ENCODE data around the gene SARDH. TPM values are rescaled to one million over a fixed set of nuclear protein-coding genes. Genes with fewer than 3 reads are reported as not detected.
A peak's percentile ranks its signal among the peaks of the same experiment; 100 is the strongest.

The SARDH gene
- total and polyA plus RNA-seq, 2 of the 13 experiments (the other 11 are each of a cell fraction or from before 2014, with no cell fraction given) = 11.6 to 34.9 TPM

DNA sequence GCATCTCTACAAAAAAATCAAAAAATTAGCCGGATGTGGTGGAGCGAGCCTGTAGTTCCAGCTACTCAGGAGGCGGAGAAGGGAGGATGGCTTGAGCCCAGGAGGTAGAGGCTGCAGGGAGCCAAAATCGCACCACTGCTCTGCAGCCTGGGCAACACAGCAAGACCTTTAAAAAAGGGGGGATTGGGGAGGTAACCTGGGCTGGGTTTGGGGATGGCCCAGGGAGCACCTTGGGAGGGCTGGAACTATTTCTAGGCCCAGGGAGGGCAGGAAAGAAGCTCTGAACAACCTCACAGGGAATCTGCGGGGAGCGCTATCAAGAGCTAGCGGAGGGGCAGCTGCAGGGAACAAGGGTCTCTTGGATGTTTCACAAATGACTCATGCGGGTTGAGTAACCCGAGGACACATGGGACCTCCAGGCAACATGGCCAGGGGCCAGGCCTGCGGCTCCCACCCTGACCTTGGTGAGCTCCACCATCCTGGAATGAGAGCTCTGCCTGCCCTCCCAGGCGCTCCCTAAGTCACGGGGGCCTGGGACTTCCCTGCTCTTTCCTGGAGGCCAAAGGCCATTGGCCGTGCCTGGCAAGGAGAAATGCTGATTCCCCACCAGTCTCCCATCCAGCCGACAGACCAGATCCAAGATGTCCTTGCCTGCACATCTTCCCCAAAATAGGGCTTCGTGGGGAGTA, 23.4 kb downstream of the SARDH start (continued):
- TF ChIP-seq ZNF430 (CRISPR knock-in tag; IDR thresholded peaks at IDR 0.05) (no peak), ZNF644 (CRISPR knock-in tag; IDR thresholded peaks at IDR 0.05; ENCODE audit: low read depth) (peak; percentile 77), ZNF564 (CRISPR knock-in tag; IDR thresholded peaks at IDR 0.05) (peak; percentile 51; the same call in 1 of the 2 replicates), JARID2 (CRISPR knock-in tag; IDR thresholded peaks at IDR 0.05; ENCODE audit: insufficient replicate concordance) (no peak), ERF (CRISPR knock-in tag; IDR thresholded peaks at IDR 0.05) (peak; percentile 88), ZNF816 (CRISPR knock-in tag; IDR thresholded peaks at IDR 0.05; ENCODE audit: borderline replicate concordance) (peak; percentile 69; the same call in 1 of the 2 replicates), MED13 (CRISPR knock-in tag; IDR thresholded peaks at IDR 0.05) (peak; percentile 70; the same call in 1 of the 2 replicates), ZNF446 (CRISPR knock-in tag; IDR thresholded peaks at IDR 0.05) (no peak), PPARG (CRISPR knock-in tag; conservative IDR thresholded peaks at IDR 0.05) (peak; percentile 78), SRSF9 (IDR thresholded peaks at IDR 0.05; ENCODE audit: borderline replicate concordance, insufficient read depth, low read depth, low read length, poor library complexity, severe bottlenecking) (no peak), ZBTB1 (CRISPR knock-in tag; IDR thresholded peaks at IDR 0.05; ENCODE audit: borderline replicate concordance) (no peak), ZNF746 (CRISPR knock-in tag; IDR thresholded peaks at IDR 0.05) (peak; percentile 83), ZNF367 (CRISPR knock-in tag; IDR thresholded peaks at IDR 0.05; ENCODE audit: borderline replicate concordance) (peak; percentile 69; the same call in 1 of the 2 replicates), GPN1 (CRISPR knock-in tag; IDR thresholded peaks at IDR 0.05; ENCODE audit: borderline replicate concordance) (no peak), HMG20A (CRISPR knock-in tag; IDR thresholded peaks at IDR 0.05; ENCODE audit: borderline replicate concordance) (peak; percentile 81; the same call in 1 of the 2 replicates), ARHGAP35 (CRISPR knock-in tag; IDR thresholded peaks at IDR 0.05; ENCODE audit: borderline replicate concordance) (no peak), AKAP8 (CRISPR knock-in tag; IDR thresholded peaks at IDR 0.05) (no peak; the same call in none of the 2 replicates), TAF1 (CRISPR knock-in tag; IDR thresholded peaks at IDR 0.05) (no peak)
- TF ChIP-seq, protein P1, sequence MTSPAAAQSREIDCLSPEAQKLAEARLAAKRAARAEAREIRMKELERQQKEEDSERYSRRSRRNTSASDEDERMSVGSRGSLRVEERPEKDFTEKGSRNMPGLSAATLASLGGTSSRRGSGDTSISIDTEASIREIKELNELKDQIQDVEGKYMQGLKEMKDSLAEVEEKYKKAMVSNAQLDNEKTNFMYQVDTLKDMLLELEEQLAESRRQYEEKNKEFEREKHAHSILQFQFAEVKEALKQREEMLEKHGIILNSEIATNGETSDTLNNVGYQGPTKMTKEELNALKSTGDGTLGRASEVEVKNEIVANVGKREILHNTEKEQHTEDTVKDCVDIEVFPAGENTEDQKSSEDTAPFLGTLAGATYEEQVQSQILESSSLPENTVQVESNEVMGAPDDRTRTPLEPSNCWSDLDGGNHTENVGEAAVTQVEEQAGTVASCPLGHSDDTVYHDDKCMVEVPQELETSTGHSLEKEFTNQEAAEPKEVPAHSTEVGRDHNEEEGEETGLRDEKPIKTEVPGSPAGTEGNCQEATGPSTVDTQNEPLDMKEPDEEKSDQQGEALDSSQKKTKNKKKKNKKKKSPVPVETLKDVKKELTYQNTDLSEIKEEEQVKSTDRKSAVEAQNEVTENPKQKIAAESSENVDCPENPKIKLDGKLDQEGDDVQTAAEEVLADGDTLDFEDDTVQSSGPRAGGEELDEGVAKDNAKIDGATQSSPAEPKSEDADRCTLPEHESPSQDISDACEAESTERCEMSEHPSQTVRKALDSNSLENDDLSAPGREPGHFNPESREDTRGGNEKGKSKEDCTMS (CRISPR knock-in tag; conservative IDR thresholded peaks at IDR 0.05) = no peak
- TF ChIP-seq, protein P2, sequence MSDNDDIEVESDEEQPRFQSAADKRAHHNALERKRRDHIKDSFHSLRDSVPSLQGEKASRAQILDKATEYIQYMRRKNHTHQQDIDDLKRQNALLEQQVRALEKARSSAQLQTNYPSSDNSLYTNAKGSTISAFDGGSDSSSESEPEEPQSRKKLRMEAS (IDR thresholded peaks at IDR 0.05) = peak; percentile 92
- TF ChIP-seq, protein P3, sequence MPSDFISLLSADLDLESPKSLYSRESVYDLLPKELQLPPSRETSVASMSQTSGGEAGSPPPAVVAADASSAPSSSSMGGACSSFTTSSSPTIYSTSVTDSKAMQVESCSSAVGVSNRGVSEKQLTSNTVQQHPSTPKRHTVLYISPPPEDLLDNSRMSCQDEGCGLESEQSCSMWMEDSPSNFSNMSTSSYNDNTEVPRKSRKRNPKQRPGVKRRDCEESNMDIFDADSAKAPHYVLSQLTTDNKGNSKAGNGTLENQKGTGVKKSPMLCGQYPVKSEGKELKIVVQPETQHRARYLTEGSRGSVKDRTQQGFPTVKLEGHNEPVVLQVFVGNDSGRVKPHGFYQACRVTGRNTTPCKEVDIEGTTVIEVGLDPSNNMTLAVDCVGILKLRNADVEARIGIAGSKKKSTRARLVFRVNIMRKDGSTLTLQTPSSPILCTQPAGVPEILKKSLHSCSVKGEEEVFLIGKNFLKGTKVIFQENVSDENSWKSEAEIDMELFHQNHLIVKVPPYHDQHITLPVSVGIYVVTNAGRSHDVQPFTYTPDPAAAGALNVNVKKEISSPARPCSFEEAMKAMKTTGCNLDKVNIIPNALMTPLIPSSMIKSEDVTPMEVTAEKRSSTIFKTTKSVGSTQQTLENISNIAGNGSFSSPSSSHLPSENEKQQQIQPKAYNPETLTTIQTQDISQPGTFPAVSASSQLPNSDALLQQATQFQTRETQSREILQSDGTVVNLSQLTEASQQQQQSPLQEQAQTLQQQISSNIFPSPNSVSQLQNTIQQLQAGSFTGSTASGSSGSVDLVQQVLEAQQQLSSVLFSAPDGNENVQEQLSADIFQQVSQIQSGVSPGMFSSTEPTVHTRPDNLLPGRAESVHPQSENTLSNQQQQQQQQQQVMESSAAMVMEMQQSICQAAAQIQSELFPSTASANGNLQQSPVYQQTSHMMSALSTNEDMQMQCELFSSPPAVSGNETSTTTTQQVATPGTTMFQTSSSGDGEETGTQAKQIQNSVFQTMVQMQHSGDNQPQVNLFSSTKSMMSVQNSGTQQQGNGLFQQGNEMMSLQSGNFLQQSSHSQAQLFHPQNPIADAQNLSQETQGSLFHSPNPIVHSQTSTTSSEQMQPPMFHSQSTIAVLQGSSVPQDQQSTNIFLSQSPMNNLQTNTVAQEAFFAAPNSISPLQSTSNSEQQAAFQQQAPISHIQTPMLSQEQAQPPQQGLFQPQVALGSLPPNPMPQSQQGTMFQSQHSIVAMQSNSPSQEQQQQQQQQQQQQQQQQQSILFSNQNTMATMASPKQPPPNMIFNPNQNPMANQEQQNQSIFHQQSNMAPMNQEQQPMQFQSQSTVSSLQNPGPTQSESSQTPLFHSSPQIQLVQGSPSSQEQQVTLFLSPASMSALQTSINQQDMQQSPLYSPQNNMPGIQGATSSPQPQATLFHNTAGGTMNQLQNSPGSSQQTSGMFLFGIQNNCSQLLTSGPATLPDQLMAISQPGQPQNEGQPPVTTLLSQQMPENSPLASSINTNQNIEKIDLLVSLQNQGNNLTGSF (CRISPR knock-in tag; IDR thresholded peaks at IDR 0.05) = no peak
- TF ChIP-seq, protein P4, sequence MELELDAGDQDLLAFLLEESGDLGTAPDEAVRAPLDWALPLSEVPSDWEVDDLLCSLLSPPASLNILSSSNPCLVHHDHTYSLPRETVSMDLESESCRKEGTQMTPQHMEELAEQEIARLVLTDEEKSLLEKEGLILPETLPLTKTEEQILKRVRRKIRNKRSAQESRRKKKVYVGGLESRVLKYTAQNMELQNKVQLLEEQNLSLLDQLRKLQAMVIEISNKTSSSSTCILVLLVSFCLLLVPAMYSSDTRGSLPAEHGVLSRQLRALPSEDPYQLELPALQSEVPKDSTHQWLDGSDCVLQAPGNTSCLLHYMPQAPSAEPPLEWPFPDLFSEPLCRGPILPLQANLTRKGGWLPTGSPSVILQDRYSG (CRISPR knock-in tag; IDR thresholded peaks at IDR 0.05) = no peak
